Stimulated activated CD8-positive, alpha-beta memory T cell treated with anti-CD3 and anti-CD28 coated beads, Interleukin-7, amount 100 ng/mL, for 48 hours (primary cell): ENCODE data around the gene HPCA.

Experiments
- DNase-seq, 2 donors: peaks; one replicate each; pipeline ENCODE4 v3.0.0-alpha.2; 2020; ENCODE audit warnings: low read depth in 1 of 2; ENCODE audit errors: extremely low read depth in 1 of 2

The HPCA gene

GRCh38 chr1:32888677-32889420, 2.6 kb downstream of the HPCA start:
- DNase-seq: no peak

- no peak for DNase-seq
Measured at GRCh38 chr1:32889731-32890278, 3.5 kb downstream of the HPCA start.

DNA sequence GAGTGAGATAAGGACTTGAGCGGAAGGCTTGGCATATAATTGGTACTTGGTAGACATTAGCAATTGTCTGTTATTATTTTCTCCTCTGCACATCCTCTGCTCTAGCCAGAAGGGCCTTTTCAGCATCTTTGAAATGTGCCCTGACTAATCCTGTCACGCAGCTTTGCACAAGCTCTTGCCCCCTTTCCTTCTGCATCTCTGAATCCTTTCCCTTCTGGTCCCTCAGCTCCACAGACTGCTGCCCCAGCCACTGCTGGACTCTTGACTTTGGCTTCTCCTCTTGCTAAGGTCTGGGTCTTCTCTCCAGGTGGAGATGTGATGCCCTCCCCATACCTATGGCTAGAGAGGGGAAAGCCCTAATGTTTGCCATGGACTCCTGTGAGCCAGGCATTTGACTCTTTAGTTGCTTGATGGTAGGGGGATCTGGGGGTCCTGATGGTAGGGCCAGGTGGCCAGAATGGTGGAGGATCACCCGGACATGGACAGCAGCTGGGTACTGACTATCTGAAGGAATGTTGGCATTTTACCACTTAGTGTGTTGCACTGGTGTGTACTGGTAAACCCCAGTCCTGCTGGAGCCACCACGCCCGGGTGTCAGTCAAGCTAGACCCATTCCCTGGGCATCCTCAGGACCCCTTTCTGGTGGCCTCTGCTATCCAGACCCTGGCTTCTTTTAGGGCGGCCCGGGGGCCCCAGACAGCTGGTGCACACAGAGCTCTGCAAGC, 4.4 kb downstream of the HPCA start:
- DNase-seq: no peak

DNA sequence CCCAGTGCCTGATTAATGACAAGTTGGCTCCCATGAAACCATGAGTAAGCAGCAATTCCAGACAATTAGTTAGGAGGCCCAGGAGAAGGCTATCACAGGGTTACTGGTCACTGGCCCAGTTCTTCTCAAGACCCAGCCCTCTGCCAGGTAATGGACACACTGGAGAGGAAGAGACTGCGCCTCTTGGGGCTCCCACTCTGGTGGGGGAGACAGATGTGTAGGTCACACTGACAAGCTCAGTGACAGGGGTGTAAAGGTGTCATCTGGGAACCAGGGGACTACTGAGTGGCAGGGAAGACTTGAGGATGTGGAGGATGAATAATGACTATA, 4.9 kb downstream of the HPCA start:
- DNase-seq: no peak

DNA sequence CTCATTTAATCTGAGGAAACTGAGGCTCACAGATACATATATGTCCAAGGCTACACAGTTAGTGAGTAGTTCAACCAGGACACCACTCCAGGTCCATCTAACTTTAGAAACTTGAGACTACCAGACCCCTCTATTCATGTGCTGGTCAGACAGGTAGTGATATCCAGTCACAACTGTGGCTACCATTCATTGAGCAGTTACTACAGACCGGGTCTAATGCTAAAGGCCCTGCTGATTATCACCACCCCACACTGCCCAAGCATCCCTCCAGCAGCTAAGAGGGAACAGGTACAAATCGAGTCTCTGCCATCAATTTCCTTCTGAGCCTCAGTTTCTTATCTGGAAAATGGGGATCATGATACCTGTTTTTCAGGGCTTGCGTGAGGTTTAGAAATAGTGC, 5.3 kb downstream of the HPCA start:
- DNase-seq: no peak

DNA sequence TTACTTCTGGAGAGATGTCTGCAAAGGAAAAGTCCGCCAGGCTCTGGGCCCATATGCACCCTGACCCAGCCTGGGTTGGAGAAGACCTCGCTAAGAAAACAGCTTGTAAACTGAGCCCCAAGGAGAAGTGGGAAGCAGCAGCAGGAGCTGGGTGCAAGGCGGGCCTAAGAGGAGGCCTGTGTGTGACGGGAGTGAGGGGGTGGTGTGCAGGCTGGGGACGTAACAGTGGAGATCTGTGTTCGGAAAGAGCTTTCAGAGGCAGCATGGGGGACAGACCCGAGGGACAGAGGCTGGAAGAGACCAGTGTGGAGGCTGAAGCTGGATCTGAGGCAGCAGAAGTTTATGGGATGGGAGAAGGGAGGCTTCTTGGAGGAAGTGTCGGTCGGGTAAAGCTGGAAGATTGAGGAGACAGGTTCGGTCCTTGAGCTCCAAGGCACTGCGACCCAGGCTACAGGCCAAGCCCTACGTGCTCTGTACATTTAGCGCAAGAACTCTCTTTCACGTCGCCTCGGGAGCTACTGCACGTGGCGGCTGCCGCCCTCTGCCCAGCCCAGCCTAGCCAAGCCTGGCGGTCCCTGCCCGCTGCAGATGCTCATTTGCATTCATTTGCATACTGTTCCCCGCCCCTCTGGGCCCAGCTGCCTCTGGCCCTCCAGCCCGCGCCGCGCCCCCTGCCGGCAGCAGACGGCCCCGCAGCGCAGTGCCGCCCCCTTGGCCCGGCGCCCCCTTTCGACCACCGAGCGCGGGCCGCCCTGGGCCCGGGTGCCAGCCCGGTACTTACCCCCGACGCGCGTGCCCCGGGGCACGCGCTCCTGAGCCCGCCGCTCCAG, 6.3 kb downstream of the HPCA start:
- peak in 1 of 2 donors; percentile 40 for DNase-seq

DNA sequence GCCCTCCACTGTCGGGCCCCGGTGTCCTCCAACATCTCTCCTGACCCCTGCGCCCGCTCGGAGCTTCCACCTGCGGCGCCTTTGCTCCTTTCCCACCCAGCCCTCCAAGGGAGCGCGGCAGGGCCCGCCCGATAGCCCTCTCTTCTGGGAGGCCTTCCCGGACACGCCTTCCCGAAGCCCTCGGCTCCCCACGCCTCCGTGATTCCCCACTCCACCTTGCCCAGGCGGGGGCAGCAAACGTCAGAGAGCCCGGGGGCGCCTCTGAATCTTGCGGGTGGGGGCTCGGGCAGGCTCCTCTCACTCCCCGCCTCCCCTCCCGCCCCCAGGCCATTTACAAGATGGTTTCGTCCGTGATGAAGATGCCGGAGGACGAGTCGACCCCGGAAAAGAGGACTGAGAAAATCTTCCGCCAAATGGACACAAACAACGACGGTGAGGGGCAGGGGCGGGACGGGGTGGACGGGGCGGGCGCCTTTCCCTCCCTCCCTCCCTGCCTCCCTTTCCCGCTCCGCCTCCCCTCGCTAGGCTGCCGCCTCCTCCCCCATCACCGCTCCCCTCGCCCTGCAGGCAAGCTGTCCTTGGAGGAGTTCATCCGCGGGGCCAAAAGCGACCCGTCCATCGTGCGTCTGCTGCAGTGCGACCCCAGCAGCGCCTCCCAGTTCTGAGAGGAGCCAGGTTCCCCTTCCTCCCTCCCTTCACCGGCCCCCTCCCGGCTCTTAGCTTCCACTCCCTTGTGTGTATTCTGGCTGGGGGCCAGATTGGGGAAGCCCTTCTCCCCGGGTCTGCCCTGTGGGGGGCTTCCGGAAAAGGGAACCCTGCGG, 7.1 kb downstream of the HPCA start:
- DNase-seq: no peak

DNA sequence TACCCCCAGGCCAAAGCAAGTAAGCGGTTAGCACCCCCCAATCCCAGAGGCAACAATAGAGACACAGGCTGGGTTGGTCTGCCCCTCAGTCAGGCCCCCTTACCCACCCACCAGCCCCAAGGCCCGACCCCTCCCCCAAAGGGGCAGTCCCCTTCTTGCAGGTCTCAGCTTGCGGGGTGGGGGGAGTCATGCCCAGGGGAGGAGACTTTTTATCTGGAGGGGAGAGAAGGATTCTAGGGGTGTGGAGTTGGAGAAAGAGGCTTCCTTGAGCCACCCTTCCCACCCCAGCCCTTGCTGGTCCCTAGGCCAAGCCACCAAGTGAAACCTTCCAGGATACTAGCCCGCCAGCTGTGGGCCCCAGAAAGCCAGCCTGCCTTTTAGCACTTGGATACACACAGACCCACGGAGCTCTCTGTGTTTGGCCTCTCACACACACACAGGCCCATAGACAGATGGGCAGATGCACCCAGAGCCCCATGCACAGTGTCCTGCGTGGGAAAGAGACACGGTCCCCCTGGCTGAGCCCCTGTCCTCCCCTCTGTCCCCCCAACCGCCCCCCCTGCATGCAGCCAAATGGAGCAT, 7.8 kb downstream of the HPCA start:
- DNase-seq: no peak

DNA sequence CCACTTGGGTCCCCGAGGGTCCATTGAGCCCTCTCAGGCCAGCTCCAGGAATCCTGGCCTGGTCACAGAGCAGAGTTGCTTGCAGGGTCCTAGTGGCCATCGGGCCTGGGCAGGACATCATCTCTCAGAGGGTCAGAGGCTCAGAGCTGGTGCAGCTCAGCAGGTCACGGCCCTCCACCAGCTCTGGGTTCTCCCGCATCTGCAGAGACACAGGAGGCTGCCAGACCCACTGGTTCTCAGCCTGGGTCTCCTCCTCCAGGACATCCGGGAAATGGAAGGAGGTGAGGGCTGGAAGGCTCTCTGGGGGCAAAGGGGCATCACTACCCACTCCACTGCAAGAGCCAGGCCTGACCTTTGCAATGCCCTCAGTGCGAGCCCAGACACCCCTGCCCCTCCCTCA, 8.4 kb downstream of the HPCA start:
- DNase-seq: no peak

DNA sequence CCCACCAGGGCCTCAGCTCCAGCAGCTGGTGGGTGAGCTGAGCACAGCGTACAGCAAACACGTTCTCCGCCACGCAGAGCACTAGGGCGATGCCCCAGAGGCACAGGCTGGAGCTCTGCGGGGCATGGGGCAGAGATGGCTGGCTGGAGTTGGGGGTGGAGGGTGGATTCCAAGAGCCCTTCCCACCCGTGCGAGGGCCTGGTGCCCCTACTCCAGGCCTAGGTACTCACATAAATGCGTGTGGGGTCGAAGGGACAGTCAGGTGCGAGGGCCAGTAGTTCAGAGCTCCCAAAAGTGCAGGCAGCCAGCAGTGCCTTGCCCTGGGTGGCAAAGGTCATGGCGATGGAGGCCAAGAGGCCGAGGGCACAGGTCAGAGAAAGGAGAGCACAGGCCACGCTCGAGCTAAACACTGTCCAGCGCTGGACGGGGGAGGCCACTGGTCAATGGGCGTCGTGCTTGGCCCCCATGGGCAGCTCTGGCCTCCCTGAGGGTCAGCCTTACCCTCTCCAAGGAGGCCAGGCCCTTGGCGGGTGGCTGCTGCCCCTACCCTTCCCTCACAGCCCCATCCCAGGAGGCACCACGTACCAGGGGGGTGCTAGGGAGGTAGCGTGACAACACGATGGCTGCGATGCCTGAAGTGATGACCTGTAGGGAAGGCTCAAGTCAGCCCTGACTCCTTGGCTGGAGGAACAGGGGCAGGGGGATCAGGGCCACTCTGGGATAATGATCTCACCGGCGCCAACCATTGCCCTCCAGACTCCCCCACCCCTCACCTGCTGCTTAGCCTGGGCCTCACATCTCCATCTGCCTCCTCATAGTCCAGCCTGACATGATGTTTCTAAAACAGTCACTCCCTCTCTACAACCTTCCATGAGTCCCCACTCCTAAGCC, 9.3 kb downstream of the HPCA start:
- no peak for DNase-seq

DNA sequence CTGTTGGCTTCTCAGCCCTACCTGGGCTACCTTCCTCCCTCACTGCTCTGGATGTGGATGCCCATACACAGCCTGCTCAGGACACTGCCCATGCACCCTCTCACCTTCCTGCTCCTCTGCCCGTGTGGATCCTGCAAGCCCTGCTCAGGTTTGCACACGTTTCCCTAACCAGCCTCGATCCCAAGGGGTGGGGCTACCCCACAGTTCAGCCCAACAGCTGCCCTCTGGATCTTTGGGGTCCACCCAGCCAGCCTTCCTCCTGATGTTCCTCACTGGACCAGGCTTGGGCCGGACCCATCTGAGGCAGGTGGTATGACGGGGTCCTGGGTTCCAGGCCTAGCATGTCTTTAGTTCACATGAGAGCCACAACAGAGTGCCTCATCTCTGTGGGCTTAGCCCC, 10.2 kb downstream of the HPCA start:
- DNase-seq: no peak

GRCh38 chr1:32897082-32898049, 11.1 kb downstream of the HPCA start:
- DNase-seq: no peak

GRCh38 chr1:32898056-32898455, 11.8 kb downstream of the HPCA start:
- no peak for DNase-seq

GRCh38 chr1:32898958-32899357, 12.7 kb downstream of the HPCA start:
- no peak for DNase-seq

DNA sequence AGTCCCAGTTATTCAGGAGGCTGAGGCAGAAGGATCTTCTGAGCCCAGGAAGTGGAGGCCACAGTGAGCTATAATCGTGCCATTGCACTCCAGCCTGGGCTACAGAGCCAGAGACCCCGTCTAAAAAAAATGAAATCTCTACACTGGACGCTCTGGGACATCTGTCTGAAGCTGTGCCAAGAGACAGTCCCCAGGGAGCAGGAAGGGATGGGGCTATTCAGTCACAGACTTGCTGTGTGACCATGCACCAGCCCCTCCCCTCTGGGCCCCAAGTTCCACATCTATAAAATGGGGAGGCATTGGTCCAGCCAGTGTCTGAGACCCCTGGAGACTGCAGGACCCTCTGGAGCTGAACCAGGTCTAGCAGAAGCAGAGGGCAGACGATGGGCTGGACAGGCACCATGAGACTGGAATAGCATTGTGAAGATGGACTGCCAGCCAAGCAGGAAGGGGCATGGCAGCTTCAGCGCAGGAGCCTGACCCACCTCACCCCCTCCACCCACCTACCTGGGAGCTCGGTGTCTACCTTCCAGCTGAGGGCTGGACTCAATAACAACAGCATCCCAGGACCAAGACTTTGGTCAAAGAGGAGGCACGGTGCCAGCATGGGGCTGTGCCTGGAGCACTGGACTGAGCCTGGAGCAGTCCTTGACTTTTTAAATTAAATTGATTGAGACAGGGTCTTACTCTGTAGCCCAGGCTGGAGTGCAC, 13.4 kb downstream of the HPCA start:
- no peak for DNase-seq

GRCh38 chr1:32900371-32900955, 14.2 kb downstream of the HPCA start:
- DNase-seq: no peak
